ENCODE data around the gene FURIN. TPM values are rescaled to one million over a fixed set of nuclear protein-coding genes. Genes with fewer than 3 reads are reported as not detected.
"Not testable (repeated sequence)": the region's sequence is repeated elsewhere in the genome, so short reads cannot be mapped to it uniquely, and the experiment has no call there.

The FURIN gene
- total and polyA plus RNA-seq, 2 of the 8 experiments (the other 6 are each of a cell fraction or from before 2014, with no cell fraction given), result 15.8 to 32.1 TPM

GRCh38 chr15:90924375-90924774 is 56.0 kb downstream of the FURIN start (continued):
- TF ChIP-seq CTCF (IDR thresholded peaks at IDR 0.05; ENCODE audit: control extremely low read depth in 1 of 3, insufficient read depth in 1 of 3, low read depth in 1 of 3, low read length in 3 of 3), result no peak
- TF ChIP-seq POLR2A (IDR thresholded peaks at IDR 0.05; ENCODE audit: control extremely low read depth in 1 of 2, low read depth in 2 of 2, low read length in 2 of 2), result no peak
- TF ChIP-seq SRF (IDR thresholded peaks at IDR 0.05; ENCODE audit: low read depth, low read length), result no peak
- TF ChIP-seq SP1 (IDR thresholded peaks at IDR 0.05; ENCODE audit: low read depth, low read length), result no peak
- no peak for TF ChIP-seq CHD1 (IDR thresholded peaks at IDR 0.05; ENCODE audit: low read depth, low read length)
- TF ChIP-seq CBX8 (IDR thresholded peaks at IDR 0.05; ENCODE audit: borderline replicate concordance, low read depth, low read length), result no peak
- no peak for TF ChIP-seq SUZ12 (IDR thresholded peaks at IDR 0.05; ENCODE audit: low read length)
- TF ChIP-seq EP300 (IDR thresholded peaks at IDR 0.05; ENCODE audit: borderline replicate concordance in 1 of 2, low read depth in 2 of 2, low read length in 2 of 2), result no peak
- TF ChIP-seq CTBP2 (IDR thresholded peaks at IDR 0.05; ENCODE audit: borderline replicate concordance, insufficient read depth, insufficient read length, low read length), result no peak
- no peak for TF ChIP-seq RFX5 (IDR thresholded peaks at IDR 0.05; ENCODE audit: borderline replicate concordance, low read depth, low read length)

- H3K27me3 ChIP-seq (replicated peaks in 1 of 4; ENCODE audit: control insufficient read depth in 3 of 4, extremely low read depth in 1 of 4, insufficient read depth in 3 of 4, low read length in 3 of 4); H3K18ac ChIP-seq (ENCODE audit: extremely low read depth, low read length); H3K4me1 ChIP-seq (replicated peaks in 1 of 4; ENCODE audit: control insufficient read depth in 3 of 4, insufficient read depth in 4 of 4, low read length in 3 of 4); H3K79me1 ChIP-seq (ENCODE audit: low read depth, low read length); POLR2A ChIA-PET (ENCODE audit: partially characterized antibody); H3K4me3 ChIP-seq (ENCODE audit: extremely low read depth in 1 of 4, insufficient read depth in 2 of 4, low read depth in 3 of 4, low read length in 4 of 4); H3K36me3 ChIP-seq (ENCODE audit: control insufficient read depth in 2 of 4, insufficient read depth in 4 of 4, low read length in 3 of 4); H2BK120ac ChIP-seq (replicated peaks; ENCODE audit: low read depth, low read length); H3K9ac ChIP-seq (replicated peaks in 1 of 4; ENCODE audit: extremely low read depth in 1 of 4, low read depth in 3 of 4, low read length in 3 of 4); H2BK20ac ChIP-seq (ENCODE audit: low read length); H2BK12ac ChIP-seq (ENCODE audit: low read depth, low read length); H3K23ac ChIP-seq (ENCODE audit: insufficient read length); H3K56ac ChIP-seq (replicated peaks; ENCODE audit: insufficient read length, low read depth, low read length); H4K91ac ChIP-seq (replicated peaks; ENCODE audit: insufficient read length, low read length); H3K27ac ChIP-seq (ENCODE audit: low read depth, low read length); H3K4me2 ChIP-seq (ENCODE audit: insufficient read depth in 1 of 2, low read depth in 2 of 2, low read length in 2 of 2); H4K5ac ChIP-seq (ENCODE audit: insufficient read length, low read depth, low read length); H3K23me2 ChIP-seq (ENCODE audit: low read depth, low read length); H4K20me1 ChIP-seq (replicated peaks in 1 of 2; ENCODE audit: control insufficient read depth in 1 of 2, insufficient read depth in 2 of 2, low read length in 2 of 2); FAIRE-seq; H2AFZ ChIP-seq (ENCODE audit: low read length); H3K14ac ChIP-seq (ENCODE audit: insufficient read length); H2BK5ac ChIP-seq (ENCODE audit: low read depth, low read length); H4K8ac ChIP-seq (ENCODE audit: extremely low read depth, insufficient read depth, low read length); H3K4ac ChIP-seq (replicated peaks; ENCODE audit: insufficient read length, low read depth, low read length); DNase-seq (ENCODE audit: low read depth in 1 of 2, low spot score in 2 of 2); H3K79me2 ChIP-seq (ENCODE audit: control insufficient read depth in 1 of 2, insufficient read depth in 2 of 2, low read length in 2 of 2); H2BK15ac ChIP-seq (ENCODE audit: low read length); H3K9me3 ChIP-seq (ENCODE audit: insufficient read depth in 2 of 2, low read depth in 1 of 2, low read length in 1 of 2); H2AK5ac ChIP-seq (ENCODE audit: low read depth, low read length): not testable (repeated sequence)
- 95% methylated on average over 10 of the region's 10 CpGs; no CpG with 5 or more reads in 1 of the 2 experiments for WGBS, 2 experiments (ENCODE audit: extremely low coverage in 1 of 2, insufficient coverage in 1 of 2, insufficient read length in 1 of 2, insufficient replicate concordance in 2 of 2, low coverage in 1 of 2, low lambda C conversion rate in 2 of 2, missing lambda C conversion rate in 1 of 2)
- CTCF ChIA-PET (ENCODE audit: partially characterized antibody), result interaction anchor here (0.7 to 11.1 kb wide), 6 partner anchors 8 to 1396 kb away, joined by 3 to 187 read pairs (median 5); partner anchors contain the start of genes MAN2A2 and UNC45A
Measured at GRCh38 chr15:90926766-90927165, 58.4 kb downstream of the FURIN start.

Measured in H1 (cell line).